ENCODE measurements around the gene SNAPC1.
"Not testable (repeated sequence)": the region's sequence is repeated elsewhere in the genome, so short reads cannot be mapped to it uniquely, and the experiment has no call there.

SNAPC1 gene

GRCh38 chr14:61750708-61751474 is 11.3 kb upstream of the SNAPC1 start:
- peak; percentile 81 for DNase-seq

DNA sequence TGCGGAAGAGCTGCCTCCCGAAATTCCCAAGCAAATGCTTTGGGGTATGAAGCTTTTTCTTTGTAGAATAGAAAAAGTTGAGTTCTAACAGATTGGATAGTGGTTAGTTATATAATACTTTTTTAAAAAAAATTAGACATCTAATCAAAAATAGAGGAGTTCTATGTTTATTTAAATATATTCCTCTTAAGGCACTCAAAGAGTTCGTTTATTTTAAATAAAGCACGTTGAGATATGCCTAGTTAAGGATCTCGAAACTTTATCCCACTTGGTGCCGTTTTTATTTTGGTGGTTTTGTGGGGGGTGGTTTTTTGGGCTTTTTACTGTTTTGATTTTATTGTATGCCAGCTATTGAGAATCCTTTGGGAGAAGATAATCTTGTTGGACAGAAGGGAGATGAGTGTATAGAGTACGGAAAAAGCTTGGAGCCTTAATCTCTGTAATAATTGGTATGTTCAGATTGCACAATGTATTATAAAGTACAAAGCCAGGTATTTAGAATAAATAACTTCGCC is 10.7 kb upstream of the SNAPC1 start:
- DNase-seq = no peak

DNA sequence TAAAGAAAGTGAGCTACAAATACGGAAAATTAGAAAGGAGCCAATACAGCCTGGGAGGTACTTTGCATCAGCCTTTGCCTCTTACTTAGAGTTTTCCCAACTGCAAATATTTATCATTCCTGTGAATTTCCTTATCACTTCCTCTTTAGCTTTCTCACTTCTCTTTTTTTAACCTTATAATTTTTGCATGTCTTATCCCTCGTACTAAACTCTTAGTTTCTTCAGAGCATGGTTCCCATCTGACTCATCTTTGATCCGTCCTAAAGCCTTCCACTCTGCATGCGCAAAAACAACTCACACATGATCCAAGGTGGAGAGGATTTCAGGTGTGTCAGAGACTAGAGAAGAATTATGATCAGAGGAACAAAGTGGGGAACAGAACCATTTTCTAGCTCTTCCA is 9.6 kb upstream of the SNAPC1 start:
- DNase-seq = no peak

GRCh38 chr14:61753631-61754030 is 8.6 kb upstream of the SNAPC1 start:
- no peak for DNase-seq

GRCh38 chr14:61754627-61755381 is 7.4 kb upstream of the SNAPC1 start:
- no peak for DNase-seq

DNA sequence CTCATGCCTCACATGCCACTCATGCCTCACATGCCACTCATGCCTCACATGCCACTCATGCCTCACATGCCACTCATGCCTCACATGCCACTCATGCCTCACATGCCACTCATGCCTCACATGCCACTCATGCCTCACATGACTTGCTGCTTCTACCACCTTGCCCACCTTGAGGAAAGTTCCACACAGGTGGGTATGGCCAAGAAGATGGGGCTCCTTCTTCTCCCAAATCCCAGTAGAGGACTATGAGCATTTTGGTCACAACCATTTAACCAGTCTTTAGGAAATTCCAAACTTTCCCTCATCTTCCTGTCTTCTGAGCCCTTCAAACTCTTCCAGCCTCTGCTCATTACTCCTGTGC is 6.9 kb upstream of the SNAPC1 start:
- DNase-seq = not testable (repeated sequence)

DNA sequence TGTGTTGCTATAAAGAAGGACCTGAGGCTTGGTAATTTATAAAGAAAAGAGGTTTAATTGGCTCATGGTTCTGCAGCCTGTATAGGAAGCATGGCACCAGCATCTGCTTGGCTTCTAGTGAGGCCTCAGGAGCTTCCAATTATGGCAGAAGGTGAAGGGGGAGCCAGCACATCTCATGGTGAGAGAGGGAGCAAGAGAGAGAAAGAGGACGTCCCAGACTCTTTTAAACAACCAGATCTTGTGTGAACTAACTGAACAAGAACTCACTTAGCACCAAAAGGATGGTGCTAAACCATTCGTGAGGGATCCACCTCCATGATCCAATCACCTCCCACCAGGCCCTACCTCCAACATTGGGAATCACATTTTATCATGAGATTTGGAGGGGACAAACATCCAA is 6.1 kb upstream of the SNAPC1 start:
- DNase-seq = no peak

GRCh38 chr14:61759878-61760277 is 2.3 kb upstream of the SNAPC1 start:
- DNase-seq = no peak

- no peak for DNase-seq
These were observed 663 bp upstream of the SNAPC1 start for GRCh38 chr14:61761557-61761956.

DNA sequence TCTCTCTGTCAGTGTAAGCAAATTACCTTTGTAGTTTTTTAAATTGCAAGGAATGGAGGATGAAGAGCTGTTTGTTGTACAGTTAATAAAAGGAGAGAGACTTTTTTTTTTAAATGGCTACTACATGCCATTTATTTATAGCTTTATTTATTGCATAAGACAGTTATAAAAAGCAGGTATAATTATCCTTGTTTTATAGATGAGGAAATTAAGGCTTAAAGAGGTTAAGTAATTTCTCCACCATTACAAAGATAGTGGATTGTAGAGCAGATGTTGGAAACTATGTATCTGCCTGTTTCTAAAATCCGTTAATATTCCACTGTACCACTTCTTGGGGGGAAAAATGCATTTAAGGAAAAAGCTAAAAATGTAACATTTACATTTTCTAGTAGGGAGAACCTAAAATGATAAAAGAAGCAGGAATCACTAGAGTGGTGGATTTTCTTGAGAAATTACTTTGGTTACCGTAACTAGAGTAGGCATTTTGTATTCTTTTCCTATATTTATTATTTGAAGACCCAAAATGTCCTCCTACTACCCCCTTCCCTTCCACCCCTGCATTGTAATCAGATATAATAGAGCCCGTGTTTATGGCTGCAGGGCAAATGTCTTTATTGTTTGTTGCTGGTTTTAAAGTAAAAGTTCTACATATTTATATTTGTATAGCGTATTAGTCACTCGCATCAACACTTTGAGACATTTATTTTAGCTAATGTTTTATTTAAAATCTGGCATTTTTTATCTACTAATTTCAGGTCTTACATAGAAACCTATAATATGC is 2.3 kb downstream of the SNAPC1 start:
- DNase-seq = no peak

GRCh38 chr14:61765225-61765943 is 3.2 kb downstream of the SNAPC1 start:
- DNase-seq = no peak

DNA sequence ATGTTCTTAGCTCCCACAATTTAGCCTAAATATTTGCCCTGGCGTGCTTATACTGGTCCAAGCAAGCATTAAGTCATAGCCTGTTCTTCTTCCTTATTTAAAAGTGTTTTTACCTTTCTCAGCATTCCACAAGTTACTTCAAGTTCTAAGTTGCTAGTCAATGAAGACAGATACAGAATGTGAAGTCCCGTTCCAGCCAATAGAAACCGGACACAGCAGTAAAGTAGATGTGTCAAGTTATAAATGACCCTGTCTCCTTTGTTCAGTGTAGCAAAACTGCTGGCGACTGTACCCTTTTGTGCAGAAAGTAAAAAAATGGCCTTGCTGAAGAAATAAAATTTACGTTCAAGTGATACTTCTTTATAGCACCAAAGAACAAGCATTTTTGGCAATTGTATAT is 3.9 kb downstream of the SNAPC1 start:
- no peak for DNase-seq

DNA sequence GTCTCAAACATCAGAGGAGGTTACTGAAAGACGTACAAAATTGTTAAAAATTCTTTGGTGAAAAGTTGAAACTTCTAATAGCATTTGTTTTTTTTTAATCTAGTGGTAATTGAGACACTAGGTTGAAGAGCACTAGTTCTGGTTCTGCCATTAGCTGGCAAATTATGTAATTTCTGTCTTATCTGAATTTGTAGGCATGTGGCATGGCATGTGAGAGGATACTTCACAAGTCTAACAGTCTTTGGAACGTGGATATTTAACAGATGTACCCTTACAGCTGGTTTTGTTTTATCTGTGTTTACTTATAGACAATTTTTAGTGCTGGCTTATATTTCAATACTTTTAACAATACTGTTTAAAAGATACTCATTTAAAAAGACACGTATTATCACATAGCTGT is 6.0 kb downstream of the SNAPC1 start:
- DNase-seq = no peak

GRCh38 chr14:61769893-61770292 is 7.7 kb downstream of the SNAPC1 start:
- DNase-seq = no peak

GRCh38 chr14:61774861-61775260 is 12.6 kb downstream of the SNAPC1 start:
- DNase-seq = no peak

DNA sequence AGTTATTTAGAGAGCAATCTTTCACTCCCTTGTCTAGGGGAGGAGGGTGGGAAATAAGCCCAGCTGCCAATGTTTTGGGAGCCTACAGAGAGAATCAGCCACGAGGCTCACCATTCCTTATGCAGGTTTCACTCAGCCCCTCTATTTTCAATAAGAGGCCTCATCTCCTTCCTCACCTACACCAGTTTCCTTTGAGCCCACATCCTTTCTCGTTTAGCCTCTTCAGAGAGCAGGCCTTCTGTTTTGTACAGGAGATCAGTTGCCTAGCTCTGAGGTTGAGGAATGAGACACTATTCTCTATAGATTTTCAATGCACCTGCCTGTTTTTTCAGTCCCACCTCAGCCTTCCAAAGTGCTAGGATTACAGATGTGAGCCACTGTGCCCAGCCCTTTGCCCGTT is 17.9 kb downstream of the SNAPC1 start:
- no peak for DNase-seq

DNA sequence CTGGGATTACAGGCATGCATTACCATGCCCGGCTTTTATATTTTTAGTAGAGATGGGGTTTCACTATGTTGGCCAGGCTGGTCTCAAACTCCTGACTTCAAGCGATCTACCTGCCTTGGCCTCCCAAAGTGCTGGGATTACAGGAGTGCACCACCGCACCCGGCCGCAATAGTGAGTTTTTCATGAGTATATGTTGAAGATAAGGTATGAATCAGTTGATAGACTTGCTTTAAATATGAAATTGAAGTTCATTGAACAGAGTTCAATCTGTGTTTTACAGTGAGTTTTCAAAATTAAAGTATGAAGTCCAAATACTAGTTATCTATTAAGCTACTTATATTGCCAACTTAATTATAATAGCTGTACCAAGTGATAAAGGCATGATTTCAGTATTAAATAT is 35.1 kb downstream of the SNAPC1 start:
- DNase-seq = no peak

- DNase-seq = no peak
These were observed 39.9 kb downstream of the SNAPC1 start for GRCh38 chr14:61802010-61802568.

DNA sequence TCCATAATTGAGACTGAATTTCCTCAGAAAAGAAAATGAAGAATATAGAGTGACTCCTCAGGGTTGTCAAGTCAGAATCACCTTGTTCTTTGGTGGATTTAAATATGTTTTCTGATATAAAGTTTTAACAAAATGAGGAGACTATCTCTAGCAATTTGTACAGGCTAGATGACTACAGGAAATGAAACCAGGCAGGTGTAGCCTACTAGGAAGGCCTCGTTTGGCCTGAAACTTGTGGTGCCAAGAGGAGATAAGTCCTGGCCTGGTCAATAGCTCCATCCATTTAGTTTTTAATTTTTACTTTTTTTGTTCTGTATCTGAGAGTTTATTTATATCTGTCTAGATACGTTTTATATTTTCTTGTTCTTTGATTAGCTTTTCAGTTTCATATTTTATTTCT is 41.5 kb downstream of the SNAPC1 start:
- DNase-seq = no peak

GRCh38 chr14:61805451-61805850 is 43.2 kb downstream of the SNAPC1 start:
- DNase-seq = no peak

DNA sequence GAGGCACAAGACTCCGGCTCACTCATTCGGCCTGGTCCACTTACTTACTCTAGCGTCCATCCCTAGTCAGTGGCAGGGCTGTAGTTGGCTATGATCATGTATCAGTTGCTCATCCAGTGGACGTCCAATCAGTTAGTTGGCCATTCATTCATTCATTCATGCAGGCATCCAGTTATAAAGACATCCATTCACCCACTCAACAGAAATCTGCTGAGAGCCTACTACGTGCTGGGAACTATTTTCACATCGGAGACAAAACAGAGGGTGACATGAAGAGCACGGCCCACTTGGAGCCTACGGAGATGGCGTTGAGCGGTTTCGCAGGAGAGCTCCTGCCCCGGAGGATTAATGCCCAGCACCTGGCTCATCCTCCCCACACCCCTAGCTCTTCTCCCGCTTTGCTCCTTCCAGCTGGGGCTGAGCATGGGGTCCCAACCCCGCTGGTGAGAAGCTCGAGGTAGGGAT is 49.7 kb downstream of the SNAPC1 start:
- no peak for DNase-seq

DNA sequence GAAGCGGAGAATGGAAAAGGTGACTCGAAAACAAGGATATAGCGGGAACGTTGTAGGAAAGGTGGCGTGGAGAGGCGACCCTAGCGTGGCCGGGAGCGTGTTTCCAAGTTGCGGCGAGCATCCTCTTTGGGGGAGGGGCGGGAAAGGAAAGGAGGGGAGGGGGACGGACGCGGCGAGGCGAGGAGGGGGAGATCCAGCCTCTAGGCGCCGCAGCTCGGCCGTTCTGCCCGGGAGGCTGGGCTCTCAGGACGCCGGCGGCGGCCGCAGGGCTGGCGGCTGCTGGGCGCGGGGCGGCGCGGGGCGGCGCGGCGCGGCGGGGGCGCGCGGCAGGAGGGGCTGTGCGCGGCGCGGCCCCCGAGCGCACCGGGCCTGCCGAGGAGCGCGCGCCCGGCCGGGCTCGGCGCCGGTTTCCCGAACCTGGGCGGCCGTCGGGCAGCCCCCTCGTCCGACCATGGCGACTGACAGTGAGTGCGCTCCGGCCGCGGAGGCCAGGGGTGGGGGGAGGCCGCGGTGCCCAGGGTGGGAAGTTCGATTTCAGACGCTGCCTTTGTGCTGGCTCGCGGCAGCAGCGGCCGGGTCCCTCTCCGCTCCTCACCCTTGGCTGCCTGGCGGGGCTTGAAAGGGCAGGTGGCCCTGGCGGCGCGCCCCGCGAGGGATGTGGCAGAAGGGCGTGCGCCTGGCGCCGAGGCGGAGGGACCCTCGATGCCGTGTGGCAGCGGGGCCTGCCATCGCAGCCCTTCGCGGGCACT is 50.3 kb downstream of the SNAPC1 start, which contains the start of gene SYT16:
SYT16 (plus strand) TSS at position 357 of the 749 bp plus-strand sequence.
- peak; percentile 43 for DNase-seq
